Keratinocyte (primary cell): ENCODE data around the gene MEIS2. TPM values are rescaled to one million over a fixed set of nuclear protein-coding genes. Genes with fewer than 3 reads are reported as not detected.

Experiments
- DNase-seq: peaks from one replicate; pipeline ENCODE4 v3.0.0-alpha.2; 2011; ENCODE audit warnings: low read depth, missing footprints, low spot score
- FAIRE-seq: peaks from 2 replicates; lab custom pipeline; 2011; peaks lifted over from hg19 to GRCh38; lab: Jason Lieb, UNC
- H2AFZ ChIP-seq: 2 replicates; pipeline ENCODE4 v1.6.0; 2012; ENCODE audit warnings: low read length, control low read depth, inconsistent platforms; ENCODE audit not compliant: control insufficient read depth
- H3K27ac ChIP-seq: 2 replicates; pipeline ENCODE4 v1.5.1; 2011; ENCODE audit warnings: low read length; ENCODE audit not compliant: control insufficient read depth, insufficient read depth
- H3K27me3 ChIP-seq: 3 replicates; pipeline ENCODE4 v1.6.0; 2011; ENCODE audit warnings: low read length; ENCODE audit not compliant: control insufficient read depth, insufficient read depth; ENCODE audit errors: extremely low read depth
- H3K36me3 ChIP-seq, 2 experiments: 2 replicates in 1 of 2; 3 replicates in 1 of 2; pipeline ENCODE4 v1.5.1; 2011; ENCODE audit warnings: low read length in 2 of 2, mild to moderate bottlenecking in 1 of 2; ENCODE audit not compliant: control insufficient read depth in 2 of 2, insufficient read depth in 2 of 2; ENCODE audit errors: extremely low read depth in 1 of 2
- H3K4me1 ChIP-seq: 3 replicates; pipeline ENCODE4 v1.5.1; 2011; ENCODE audit warnings: low read length; ENCODE audit not compliant: control insufficient read depth, insufficient read depth; ENCODE audit errors: extremely low read depth
- H3K4me2 ChIP-seq: 3 replicates; pipeline ENCODE4 v1.6.0; 2011; ENCODE audit warnings: low read depth, low read length; ENCODE audit not compliant: control insufficient read depth, insufficient read depth; ENCODE audit errors: extremely low read depth
- H3K4me3 ChIP-seq, 3 experiments: fragments of 200-600 bp in 1 of 3; sonication (generic) in 1 of 3; 2 replicates in 2 of 3; 3 replicates in 1 of 3; pipeline ENCODE4 v1.5.1; 2011 to 2016; ENCODE audit warnings: low read length in 3 of 3, mild to moderate bottlenecking in 3 of 3, control low read depth in 2 of 3, inconsistent platforms in 1 of 3, low read depth in 1 of 3, mixed read lengths in 1 of 3, mixed run types in 1 of 3, moderate library complexity in 1 of 3; ENCODE audit not compliant: control insufficient read depth in 2 of 3, insufficient read depth in 2 of 3; ENCODE audit errors: extremely low read depth in 1 of 3
- H3K79me2 ChIP-seq: 2 replicates; pipeline ENCODE4 v1.6.0; 2012; ENCODE audit warnings: low read length; ENCODE audit not compliant: control insufficient read depth, insufficient read depth
- H3K9ac ChIP-seq: 3 replicates; pipeline ENCODE4 v1.6.0; 2011; ENCODE audit warnings: low read length; ENCODE audit not compliant: control insufficient read depth, insufficient read depth; ENCODE audit errors: extremely low read depth
- H3K9me1 ChIP-seq: 3 replicates; pipeline ENCODE4 v1.6.0; 2011; ENCODE audit warnings: low read length; ENCODE audit not compliant: control insufficient read depth, insufficient read depth; ENCODE audit errors: extremely low read depth
- H3K9me3 ChIP-seq: 2 replicates; pipeline ENCODE4 v1.5.1; 2012; ENCODE audit warnings: low read depth, low read length; ENCODE audit not compliant: control insufficient read depth
- H4K20me1 ChIP-seq: 3 replicates; pipeline ENCODE4 v1.6.0; 2011; ENCODE audit warnings: low read length; ENCODE audit not compliant: control insufficient read depth, insufficient read depth; ENCODE audit errors: extremely low read depth
- CTCF ChIP-seq, 3 experiments: IDR thresholded peaks in 1 of 3; conservative IDR thresholded peaks in 1 of 3; optimal IDR thresholded peaks in 1 of 3; 2 replicates in 2 of 3; 3 replicates in 1 of 3; pipeline versions ENCODE3 to v1.5.1; 2011; ENCODE audit warnings: low read length in 3 of 3, mild to moderate bottlenecking in 3 of 3, moderate library complexity in 2 of 3, control low read depth in 1 of 3, inconsistent platforms in 1 of 3; ENCODE audit not compliant: insufficient read depth in 2 of 3; ENCODE audit errors: extremely low read depth in 1 of 3
- EZH2 ChIP-seq: IDR thresholded peaks from one replicate; pipeline ENCODE4 v1.6.1; 2012; ENCODE audit warnings: inconsistent platforms, mild to moderate bottlenecking, low read length, moderate library complexity
- dilution Hi-C: fragments of 300-500 bp; cut with MboI; formaldehyde crosslinking; loops from one replicate; pipeline ENCODE4 v1.7.0; 2020; ENCODE audit warnings: low sequenced_read_pairs; ENCODE audit not compliant: extremely low pct_ligation_motif_present
- polyA plus RNA-seq, 5 experiments: library from polyadenylated mRNA; depleted of rRNA in 3 of 5; stranded (reverse) in 3 of 5; stranded (forward) in 1 of 5; unstranded in 1 of 5; fragments of >200 nt; gene quantifications; 1 replicate in 1 of 5; 2 replicates in 3 of 5; 3 replicates in 1 of 5; pipeline versions ENCODE4 v1.2.1 to v1.2.3, GENCODE V29; 2011 to 2012; ENCODE audit warnings: missing spikeins in 2 of 5, low read depth in 1 of 5, low replicate concordance in 1 of 5

MEIS2 gene
- polyA plus RNA-seq, 1 donor (not counting 4 experiments of a cell fraction or from before 2014, with no cell fraction given): 11.4 TPM

- Histone ChIP-seq H3K9me1 (no peaks in the 10 kb centered on the region), H3K4me1 (peaks cover 2% of the 10 kb centered on the region), H2AFZ (no peak overlapping the region), H3K4me3 (no peak overlapping the region), H3K27ac (no peak overlapping the region), H4K20me1 (no peaks in the 10 kb centered on the region), H3K79me2 (no peaks in the 10 kb centered on the region), H3K36me3 (no peaks in the 10 kb centered on the region), H3K4me2 (no peak overlapping the region), H3K9ac (no peak overlapping the region), H3K27me3 (peaks cover 7% of the 10 kb centered on the region), H3K9me3 (no peaks in the 10 kb centered on the region)
- TF ChIP-seq CTCF (optimal IDR thresholded peaks at IDR 0.05 in 1 of 3, IDR thresholded peaks at IDR 0.05 in 1 of 3, conservative IDR thresholded peaks at IDR 0.05 in 1 of 3; ENCODE audit: extremely low read depth in 1 of 3, insufficient read depth in 2 of 3, low read length in 3 of 3) (no peak), EZH2 (no peak)
- dilution Hi-C loops: no loop called here
- DNase-seq (no peak), FAIRE-seq (no peak)
Observed at GRCh38 chr15:37105029-37105428, 4.7 kb upstream of the MEIS2 start.

GRCh38 chr15:37104424-37104981 is 4.2 kb upstream of the MEIS2 start:
- no peak overlapping the region for H3K4me3 ChIP-seq

More at GRCh38 chr15:37104424-37104981, 4.2 kb upstream of the MEIS2 start:
- Histone ChIP-seq H3K9me3 (no peaks in the 10 kb centered on the region), H3K27me3 (peaks cover 3% of the 10 kb centered on the region), H3K79me2 (no peaks in the 10 kb centered on the region), H3K9ac (no peak overlapping the region), H3K36me3 (no peaks in the 10 kb centered on the region), H3K4me2 (no peak overlapping the region), H3K9me1 (no peaks in the 10 kb centered on the region), H2AFZ (no peak overlapping the region), H4K20me1 (no peaks in the 10 kb centered on the region), H3K27ac (no peak overlapping the region), H3K4me1 (no peaks in the 10 kb centered on the region)
- TF ChIP-seq CTCF (optimal IDR thresholded peaks at IDR 0.05 in 1 of 3, IDR thresholded peaks at IDR 0.05 in 1 of 3, conservative IDR thresholded peaks at IDR 0.05 in 1 of 3; ENCODE audit: extremely low read depth in 1 of 3, insufficient read depth in 2 of 3, low read length in 3 of 3) (no peak), EZH2 (no peak)
- dilution Hi-C loops: no loop called here
- FAIRE-seq: no peak
- no peak for DNase-seq
